ENCODE data around the gene PDIA6. TPM values are rescaled to one million over a fixed set of nuclear protein-coding genes. Genes with fewer than 3 reads are reported as not detected.

The PDIA6 gene
- total and polyA plus RNA-seq, 10 of the 15 experiments (the other 5 are each of a cell fraction or from before 2014, with no cell fraction given), result 148 to 526 (median 209) TPM

DNA sequence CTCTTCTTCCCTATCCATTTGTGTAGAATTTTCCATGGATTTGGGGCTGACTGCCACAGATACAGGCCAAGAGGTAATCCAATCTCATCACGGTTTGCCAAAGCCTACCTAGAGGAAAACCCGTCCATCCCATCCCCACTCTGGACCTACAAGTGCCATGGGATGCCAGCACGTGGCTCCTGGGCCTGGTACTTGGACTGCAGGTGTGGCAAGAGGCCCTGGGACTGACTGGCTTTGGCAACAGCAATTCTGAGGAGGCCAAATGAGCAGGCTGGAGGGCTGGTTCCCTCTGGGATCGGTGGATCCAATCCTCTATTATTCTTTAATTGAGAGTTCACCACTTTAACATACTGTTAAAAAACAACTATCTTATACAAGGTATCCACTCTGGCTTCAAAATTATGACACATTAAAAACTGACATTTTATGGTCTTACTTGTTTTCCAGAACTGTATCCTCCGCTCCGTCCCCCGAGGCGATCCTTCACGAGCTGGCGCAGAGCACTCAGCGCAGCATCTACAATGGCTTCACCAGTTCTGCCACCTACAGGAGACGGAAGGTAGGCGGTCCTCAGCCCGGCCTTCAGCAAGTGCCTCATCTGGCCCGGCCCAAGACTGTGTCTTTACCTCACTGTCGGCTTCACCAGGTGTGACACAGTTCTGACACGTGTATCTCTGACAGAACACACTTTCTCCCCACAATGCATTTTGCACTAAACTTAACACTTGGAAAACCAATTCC, 19.8 kb downstream of the PDIA6 start:
- in situ Hi-C loops (cut with MboI) (no loop called here), intact Hi-C loops (cut with micrococcal nuclease; ENCODE audit: unreplicated experiment) (loop anchor here (2.0 kb wide), 1 partner anchor 18 kb away; no protein-coding TSS in a partner anchor)
- TF ChIP-seq, protein P1, sequence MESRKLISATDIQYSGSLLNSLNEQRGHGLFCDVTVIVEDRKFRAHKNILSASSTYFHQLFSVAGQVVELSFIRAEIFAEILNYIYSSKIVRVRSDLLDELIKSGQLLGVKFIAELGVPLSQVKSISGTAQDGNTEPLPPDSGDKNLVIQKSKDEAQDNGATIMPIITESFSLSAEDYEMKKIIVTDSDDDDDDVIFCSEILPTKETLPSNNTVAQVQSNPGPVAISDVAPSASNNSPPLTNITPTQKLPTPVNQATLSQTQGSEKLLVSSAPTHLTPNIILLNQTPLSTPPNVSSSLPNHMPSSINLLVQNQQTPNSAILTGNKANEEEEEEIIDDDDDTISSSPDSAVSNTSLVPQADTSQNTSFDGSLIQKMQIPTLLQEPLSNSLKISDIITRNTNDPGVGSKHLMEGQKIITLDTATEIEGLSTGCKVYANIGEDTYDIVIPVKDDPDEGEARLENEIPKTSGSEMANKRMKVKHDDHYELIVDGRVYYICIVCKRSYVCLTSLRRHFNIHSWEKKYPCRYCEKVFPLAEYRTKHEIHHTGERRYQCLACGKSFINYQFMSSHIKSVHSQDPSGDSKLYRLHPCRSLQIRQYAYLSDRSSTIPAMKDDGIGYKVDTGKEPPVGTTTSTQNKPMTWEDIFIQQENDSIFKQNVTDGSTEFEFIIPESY (IDR thresholded peaks at IDR 0.05), result peak; percentile 94
- TF ChIP-seq CREB1 (IDR thresholded peaks at IDR 0.05; ENCODE audit: low read depth) (no peak), PAX5 (IDR thresholded peaks at IDR 0.05; ENCODE audit: borderline replicate concordance, low read depth, low read length) (no peak)
- TF ChIP-seq, protein P2, sequence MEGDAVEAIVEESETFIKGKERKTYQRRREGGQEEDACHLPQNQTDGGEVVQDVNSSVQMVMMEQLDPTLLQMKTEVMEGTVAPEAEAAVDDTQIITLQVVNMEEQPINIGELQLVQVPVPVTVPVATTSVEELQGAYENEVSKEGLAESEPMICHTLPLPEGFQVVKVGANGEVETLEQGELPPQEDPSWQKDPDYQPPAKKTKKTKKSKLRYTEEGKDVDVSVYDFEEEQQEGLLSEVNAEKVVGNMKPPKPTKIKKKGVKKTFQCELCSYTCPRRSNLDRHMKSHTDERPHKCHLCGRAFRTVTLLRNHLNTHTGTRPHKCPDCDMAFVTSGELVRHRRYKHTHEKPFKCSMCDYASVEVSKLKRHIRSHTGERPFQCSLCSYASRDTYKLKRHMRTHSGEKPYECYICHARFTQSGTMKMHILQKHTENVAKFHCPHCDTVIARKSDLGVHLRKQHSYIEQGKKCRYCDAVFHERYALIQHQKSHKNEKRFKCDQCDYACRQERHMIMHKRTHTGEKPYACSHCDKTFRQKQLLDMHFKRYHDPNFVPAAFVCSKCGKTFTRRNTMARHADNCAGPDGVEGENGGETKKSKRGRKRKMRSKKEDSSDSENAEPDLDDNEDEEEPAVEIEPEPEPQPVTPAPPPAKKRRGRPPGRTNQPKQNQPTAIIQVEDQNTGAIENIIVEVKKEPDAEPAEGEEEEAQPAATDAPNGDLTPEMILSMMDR (IDR thresholded peaks at IDR 0.05 in 2 of 3, conservative IDR thresholded peaks at IDR 0.05 in 1 of 3; ENCODE audit: control insufficient read depth in 2 of 3, extremely low read depth in 1 of 3, insufficient read depth in 1 of 3, low read depth in 3 of 3, low read length in 3 of 3), result peak in 1 of 3 experiments; percentile 11; a peak in 1 of 6 replicates
- Histone ChIP-seq H3K36me3 (ENCODE audit: control insufficient read depth in 2 of 2, insufficient read depth in 2 of 2, low read length in 1 of 2) (peaks cover 16 to 49% of the 10 kb centered on the region in 2 experiments), H3K27me3 (replicated peaks in 1 of 2; ENCODE audit: control insufficient read depth in 2 of 2, insufficient read depth in 2 of 2, low read length in 1 of 2) (no peaks in the 10 kb centered on the region), H3K27ac (ENCODE audit: control insufficient read depth, insufficient read depth) (no peak overlapping the region), H3K79me2 (ENCODE audit: control insufficient read depth, insufficient read depth, low read length) (peaks cover 4% of the 10 kb centered on the region), H4K20me1 (ENCODE audit: control insufficient read depth, insufficient read depth) (0 out of 2 replicates have a peak, but pooled peaks cover 4% of the 10 kb centered on the region), H3K9ac (ENCODE audit: control insufficient read depth, insufficient read depth, low read length) (no peak overlapping the region), H3K9me3 (replicated peaks; ENCODE audit: control insufficient read depth, insufficient read depth, low read length) (no peaks in the 10 kb centered on the region), H3K4me2 (ENCODE audit: control insufficient read depth, insufficient read depth) (0 out of 2 replicates have a peak overlapping the region, but pooled peaks have one; percentile 35), H3K4me3 (no peak overlapping the region), H3K4me1 (ENCODE audit: control insufficient read depth, insufficient read depth, low read length) (peaks cover 28% of the 10 kb centered on the region), H2AFZ (ENCODE audit: control insufficient read depth, low read depth, low read length) (no peak overlapping the region)
- DNase-seq (ENCODE audit: low read depth, low spot score) (no peak), ATAC-seq (no peak), FAIRE-seq (no peak)
- CTCF ChIA-PET, result interaction anchor here (0.6 to 1.9 kb wide), 3 partner anchors 8 to 668 kb away, joined by 3 to 7 read pairs (median 3); no protein-coding TSS in a partner anchor
- SMC1A ChIA-PET (ENCODE audit: uncharacterized antibody, unreplicated experiment), result interaction anchor here (0.6 to 1.3 kb wide), 3 partner anchors 16 to 1827 kb away, joined by 3 to 4 read pairs (median 3); no protein-coding TSS in a partner anchor
- RAD21 ChIA-PET (ENCODE audit: unreplicated experiment), result no interaction called here
- 90% methylated on average over 17 of the region's 17 CpGs for WGBS (ENCODE audit: insufficient coverage, insufficient replicate concordance, low lambda C conversion rate, missing lambda C conversion rate)
- BruUV-seq (replicated peaks), result no TSS peak
- POLR2A ChIA-PET, result no interaction called here

Measured in GM12878 (cell line).